Endodermal cell (in vitro differentiated cells): ENCODE data around the gene NSUN4. TPM values are rescaled to one million over a fixed set of nuclear protein-coding genes. Genes with fewer than 3 reads are reported as not detected.

Experiments
- DNase-seq: peaks from one replicate; pipeline ENCODE4 v3.0.0-alpha.2; 2017
- H3K27ac ChIP-seq: 2 replicates; pipeline ENCODE4 v1.5.1; 2013; ENCODE audit warnings: mild to moderate bottlenecking, low read depth, low read length, moderate library complexity
- H3K27me3 ChIP-seq: 2 replicates; pipeline ENCODE4 v1.6.1; 2013; ENCODE audit warnings: mild to moderate bottlenecking, low read length, moderate library complexity; ENCODE audit not compliant: insufficient read depth, control insufficient read depth, poor library complexity, severe bottlenecking
- H3K36me3 ChIP-seq: 2 replicates; pipeline ENCODE4 v1.7.0; 2013; ENCODE audit warnings: mild to moderate bottlenecking, low read length, moderate library complexity; ENCODE audit not compliant: control insufficient read depth, insufficient read depth
- H3K4me1 ChIP-seq: one replicate; pipeline ENCODE4 v1.7.0; 2013; ENCODE audit warnings: low read length; ENCODE audit not compliant: control insufficient read depth, insufficient read depth
- H3K4me3 ChIP-seq: 2 replicates; pipeline ENCODE4 v1.5.1; 2013; ENCODE audit warnings: mild to moderate bottlenecking, low read length, moderate library complexity
- H3K9ac ChIP-seq: 2 replicates; pipeline ENCODE4 v1.6.1; 2013; ENCODE audit warnings: mild to moderate bottlenecking, low read length, moderate library complexity; ENCODE audit not compliant: poor library complexity, severe bottlenecking; ENCODE audit errors: extremely low read depth
- H3K9me3 ChIP-seq: 2 replicates; pipeline ENCODE4 v1.6.1; 2013; ENCODE audit warnings: mild to moderate bottlenecking, low read length, moderate library complexity; ENCODE audit not compliant: control insufficient read depth
- H3K27ac Mint-ChIP-seq: 2 replicates; pipeline ENCODE4 v1.8.0; 2020; ENCODE audit warnings: mixed read lengths
- H3K27me3 Mint-ChIP-seq: 2 replicates; pipeline ENCODE4 v1.8.0; 2021; ENCODE audit warnings: mild to moderate bottlenecking, mixed read lengths; ENCODE audit not compliant: insufficient read depth
- H3K36me3 Mint-ChIP-seq: 2 replicates; pipeline ENCODE4 v1.8.0; 2020; ENCODE audit warnings: low read depth, mixed read lengths
- H3K4me1 Mint-ChIP-seq: 2 replicates; pipeline ENCODE4 v1.8.0; 2020; ENCODE audit warnings: mixed read lengths
- H3K4me3 Mint-ChIP-seq: 2 replicates; pipeline ENCODE4 v1.8.0; 2020; ENCODE audit warnings: mild to moderate bottlenecking, moderate library complexity, mixed read lengths
- H3K9me3 Mint-ChIP-seq: 2 replicates; pipeline ENCODE4 v1.8.0; 2020; ENCODE audit warnings: mild to moderate bottlenecking, mixed read lengths
- WGBS, 2 experiments: methylation state at CpG; one replicate each; pipeline versions ENCODE4 v1.1.5 to v1.1.7; 2013; ENCODE audit warnings: missing lambda C conversion rate in 2 of 2, mixed read lengths in 1 of 2; ENCODE audit not compliant: insufficient coverage in 1 of 2, insufficient read length in 1 of 2; 5-methylcytosine and 5-hydroxymethylcytosine counted together
- total RNA-seq, 2 donors: library from RNA; stranded (reverse); fragmentation: NEBNext Ultra II Directional in 1 of 2; extraction: Animal tissue kit (Norgen Biotek cat#: 25700) in 1 of 2; gene quantifications; 2 replicates in 1 of 2; 3 replicates in 1 of 2; pipeline ENCODE4 v1.2.1, GENCODE V29; 2021
- TF ChIP-seq, protein P1 (sequence below): fragments of 200-600 bp; sonication (generic); conservative IDR thresholded peaks from 2 replicates; pipeline ENCODE4 v1.5.0; 2021; ENCODE audit warnings: antibody characterized with exemption, mild to moderate bottlenecking

The NSUN4 gene
- total RNA-seq, 2 donors from 2014 or later: 16.3 to 19.0 TPM

GRCh38 chr1:46343351-46343695, 2.7 kb downstream of the NSUN4 start:
- Histone ChIP-seq H3K4me1 (no peaks in the 10 kb centered on the region), H3K27ac (no peak overlapping the region), H3K36me3 (peaks cover 34% of the 10 kb centered on the region), H3K27me3 (no peaks in the 10 kb centered on the region), H3K9ac (no peak overlapping the region), H3K9me3 (no peaks in the 10 kb centered on the region), H3K4me3 (no peak overlapping the region)
- Mint-ChIP-seq H3K9me3 (no peaks in the 10 kb centered on the region), H3K27me3 (no peaks in the 10 kb centered on the region), H3K27ac (peak overlapping the region; percentile 32), H3K4me1 (peaks cover 22% of the 10 kb centered on the region), H3K36me3 (peaks cover 53% of the 10 kb centered on the region), H3K4me3 (no peak overlapping the region)
- WGBS, 2 experiments: 97 to 98% methylated on average over 4 of the region's 4 CpGs
- TF ChIP-seq, protein P1, sequence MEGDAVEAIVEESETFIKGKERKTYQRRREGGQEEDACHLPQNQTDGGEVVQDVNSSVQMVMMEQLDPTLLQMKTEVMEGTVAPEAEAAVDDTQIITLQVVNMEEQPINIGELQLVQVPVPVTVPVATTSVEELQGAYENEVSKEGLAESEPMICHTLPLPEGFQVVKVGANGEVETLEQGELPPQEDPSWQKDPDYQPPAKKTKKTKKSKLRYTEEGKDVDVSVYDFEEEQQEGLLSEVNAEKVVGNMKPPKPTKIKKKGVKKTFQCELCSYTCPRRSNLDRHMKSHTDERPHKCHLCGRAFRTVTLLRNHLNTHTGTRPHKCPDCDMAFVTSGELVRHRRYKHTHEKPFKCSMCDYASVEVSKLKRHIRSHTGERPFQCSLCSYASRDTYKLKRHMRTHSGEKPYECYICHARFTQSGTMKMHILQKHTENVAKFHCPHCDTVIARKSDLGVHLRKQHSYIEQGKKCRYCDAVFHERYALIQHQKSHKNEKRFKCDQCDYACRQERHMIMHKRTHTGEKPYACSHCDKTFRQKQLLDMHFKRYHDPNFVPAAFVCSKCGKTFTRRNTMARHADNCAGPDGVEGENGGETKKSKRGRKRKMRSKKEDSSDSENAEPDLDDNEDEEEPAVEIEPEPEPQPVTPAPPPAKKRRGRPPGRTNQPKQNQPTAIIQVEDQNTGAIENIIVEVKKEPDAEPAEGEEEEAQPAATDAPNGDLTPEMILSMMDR: no peak
- no peak for DNase-seq

- no peak overlapping the region for H3K4me3 Mint-ChIP-seq
- peaks cover 36% of the 10 kb centered on the region for H3K36me3 ChIP-seq
- H3K27ac ChIP-seq: no peak overlapping the region
- H3K9me3 ChIP-seq: no peaks in the 10 kb centered on the region
- peaks cover 53% of the 10 kb centered on the region for H3K36me3 Mint-ChIP-seq
- H3K4me3 ChIP-seq: no peak overlapping the region
- WGBS, 2 experiments: 96 to 100% methylated on average over 4 of the region's 4 CpGs
- H3K27ac Mint-ChIP-seq: peak overlapping the region; percentile 58
- TF ChIP-seq, protein P1: no peak
- DNase-seq: no peak
- no peaks in the 10 kb centered on the region for H3K4me1 ChIP-seq
- H3K27me3 Mint-ChIP-seq: no peaks in the 10 kb centered on the region
- no peaks in the 10 kb centered on the region for H3K27me3 ChIP-seq
- no peak overlapping the region for H3K9ac ChIP-seq
- peaks cover 22% of the 10 kb centered on the region for H3K4me1 Mint-ChIP-seq
- H3K9me3 Mint-ChIP-seq: no peaks in the 10 kb centered on the region
These were observed 3.1 kb downstream of the NSUN4 start for GRCh38 chr1:46343705-46344104.

DNA sequence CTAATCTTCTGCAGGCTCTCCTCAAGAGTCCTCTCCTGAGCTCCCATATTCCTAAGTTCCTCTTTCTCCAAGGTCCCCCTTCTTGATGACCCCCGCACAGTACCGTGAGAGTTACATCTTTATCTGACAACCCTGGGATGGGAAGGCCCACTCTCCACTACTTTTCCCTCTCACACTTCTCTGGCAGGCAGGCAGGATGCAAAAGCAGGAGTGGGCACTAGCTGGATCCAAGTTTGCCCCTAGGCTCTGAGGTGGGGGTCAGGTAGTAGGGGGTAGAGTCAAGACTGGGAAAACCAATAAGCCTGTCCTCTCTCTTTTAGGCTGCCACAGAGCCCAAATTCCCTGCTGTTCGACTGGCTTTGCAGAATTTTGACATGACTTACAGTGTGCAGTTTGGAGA, 3.9 kb downstream of the NSUN4 start:
- no peaks in the 10 kb centered on the region for H3K4me1 ChIP-seq
- H3K4me3 ChIP-seq: no peak overlapping the region
- no peak for DNase-seq
- H3K36me3 ChIP-seq: peaks cover 43% of the 10 kb centered on the region
- H3K9me3 ChIP-seq: no peaks in the 10 kb centered on the region
- H3K27ac ChIP-seq: no peak overlapping the region
- Mint-ChIP-seq H3K36me3 (peaks cover 55% of the 10 kb centered on the region), H3K9me3 (no peaks in the 10 kb centered on the region), H3K27me3 (no peaks in the 10 kb centered on the region), H3K4me3 (no peak overlapping the region), H3K4me1 (peaks cover 21% of the 10 kb centered on the region), H3K27ac (peak overlapping the region; percentile 58)
- no peaks in the 10 kb centered on the region for H3K27me3 ChIP-seq
- H3K9ac ChIP-seq: no peak overlapping the region
- TF ChIP-seq, protein P1: no peak
- WGBS, 2 experiments: 80 to 90% methylated on average over 1 to 3 of the region's 3 CpGs
